Activated T-helper 2 cell treated with anti-CD3 and anti-CD28 coated beads, Interferon-gamma antibody, Interleukin-2, Interleukin-4, amounts not matched to agents 10 μg/mL and 5 μg/mL and 100 μg/mL, durations not matched to agents 14 hours and 24 hours and 36 hours (primary cell): ENCODE measurements around the gene ZNF593OS. TPM values are rescaled to one million over a fixed set of nuclear protein-coding genes. Genes with fewer than 3 reads are reported as not detected.

Source experiments
- DNase-seq: peaks from one replicate; pipeline ENCODE4 v3.0.0; 2021; ENCODE audit warnings: low spot score
- H3K27ac Mint-ChIP-seq: one replicate; pipeline ENCODE4 v1.8.0; 2021; ENCODE audit warnings: mixed read lengths
- H3K27me3 Mint-ChIP-seq: one replicate; pipeline ENCODE4 v1.8.0; 2021; ENCODE audit warnings: low read depth, mixed read lengths
- H3K36me3 Mint-ChIP-seq: one replicate; pipeline ENCODE4 v1.8.0; 2021; ENCODE audit warnings: low read depth, mixed read lengths
- H3K4me1 Mint-ChIP-seq: one replicate; pipeline ENCODE4 v1.8.0; 2021; ENCODE audit warnings: low read depth, mixed read lengths
- H3K4me3 Mint-ChIP-seq: one replicate; pipeline ENCODE4 v1.8.0; 2021; ENCODE audit warnings: low read depth, mild to moderate bottlenecking, moderate library complexity, mixed read lengths
- H3K9me3 Mint-ChIP-seq: one replicate; pipeline ENCODE4 v1.8.0; 2021; ENCODE audit warnings: mixed read lengths
- intact Hi-C: fragments of 100-400 bp; cut with micrococcal nuclease; formaldehyde crosslinking; loops from one replicate; pipeline ENCODE4 v1.15.1; 2023
- total RNA-seq: library from RNA; stranded (reverse); gene quantifications from 2 replicates; pipeline ENCODE4 v1.2.3, GENCODE V29; 2022

Gene ZNF593OS
- total RNA-seq, 1 donor from 2014 or later = not detected

- peaks cover 50% of the 10 kb centered on the region for H3K27me3 Mint-ChIP-seq
- DNase-seq = peak; percentile 41
- intact Hi-C loops = loop anchor here (10.0 kb wide), 1 partner anchor 233 kb away; no protein-coding TSS in a partner anchor
- no peaks in the 10 kb centered on the region for H3K9me3 Mint-ChIP-seq
- H3K4me3 Mint-ChIP-seq = peak overlapping the region; percentile 55
- H3K27ac Mint-ChIP-seq = no peak overlapping the region
- H3K36me3 Mint-ChIP-seq = no peaks in the 10 kb centered on the region
- peaks cover 14% of the 10 kb centered on the region for H3K4me1 Mint-ChIP-seq
Measured at GRCh38 chr1:26161415-26162219, 10.0 kb downstream of the ZNF593OS start.

DNA sequence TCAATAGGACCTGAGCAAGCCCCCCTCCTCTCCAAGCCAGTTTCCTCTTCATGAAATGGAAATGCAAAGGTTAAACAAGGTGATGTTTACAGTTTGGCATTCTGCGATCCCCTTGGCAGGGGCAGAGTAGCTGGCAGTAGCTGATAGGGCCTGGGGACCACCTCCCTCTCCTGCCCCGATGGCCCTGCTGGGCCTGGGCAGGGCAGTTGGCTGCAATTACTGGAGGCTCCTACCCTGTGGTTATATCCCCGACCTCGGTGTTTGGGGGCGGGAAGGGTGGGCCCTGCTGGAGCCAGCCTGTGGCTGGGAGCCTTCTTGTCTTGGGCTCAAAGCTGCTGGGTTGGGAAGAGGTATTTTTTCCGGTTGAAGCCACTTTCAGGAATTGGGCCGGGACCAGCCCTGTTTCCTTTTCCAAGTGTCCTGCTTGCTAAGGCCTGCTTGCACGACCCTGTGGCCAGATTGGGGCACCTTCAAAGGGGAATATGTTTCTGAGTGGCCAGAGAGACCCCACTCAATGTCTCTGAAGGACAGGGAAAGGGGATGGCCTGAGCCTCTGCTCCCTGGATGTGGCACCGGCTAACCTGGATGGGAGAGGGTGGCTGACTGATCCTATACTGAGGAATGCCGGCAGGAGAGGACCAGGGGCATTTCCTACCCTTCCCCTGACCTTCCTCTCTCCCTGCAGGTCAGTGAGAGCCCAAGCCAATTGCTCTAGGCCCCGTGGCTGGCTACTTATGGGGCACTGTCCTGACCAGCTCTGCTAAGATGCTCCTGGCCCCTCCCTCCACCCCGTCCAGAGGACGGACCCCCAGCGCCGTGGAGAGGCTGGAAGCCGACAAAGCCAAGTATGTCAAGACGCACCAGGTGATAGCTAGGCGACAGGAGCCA, 10.9 kb downstream of the ZNF593OS start:
- intact Hi-C loops = loop anchor here (10.0 kb wide), 1 partner anchor 234 kb away; no protein-coding TSS in a partner anchor
- Mint-ChIP-seq H3K36me3 (no peaks in the 10 kb centered on the region), H3K9me3 (no peaks in the 10 kb centered on the region), H3K4me1 (peaks cover 13% of the 10 kb centered on the region), H3K4me3 (no peak overlapping the region), H3K27ac (no peak overlapping the region), H3K27me3 (peaks cover 53% of the 10 kb centered on the region)
- DNase-seq = no peak

DNA sequence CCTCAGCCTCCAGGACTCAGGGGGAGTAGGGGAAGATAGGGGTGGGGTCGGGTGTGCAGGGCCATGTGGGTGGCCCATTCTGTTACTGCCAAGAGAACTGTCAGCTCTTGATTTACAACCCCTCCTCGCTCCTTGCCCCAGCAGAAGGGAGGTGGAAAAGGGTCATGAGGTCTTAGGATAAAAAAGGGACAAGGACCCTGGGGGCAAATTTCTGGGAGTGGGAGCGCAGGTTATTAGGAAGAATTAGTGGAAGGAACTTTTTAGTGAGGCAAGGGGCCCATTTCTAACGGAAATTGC, 11.9 kb downstream of the ZNF593OS start:
- no peak overlapping the region for H3K4me3 Mint-ChIP-seq
- H3K9me3 Mint-ChIP-seq = no peaks in the 10 kb centered on the region
- intact Hi-C loops = loop anchor here (10.0 kb wide), 1 partner anchor 235 kb away; no protein-coding TSS in a partner anchor
- DNase-seq = no peak
- peaks cover 54% of the 10 kb centered on the region for H3K27me3 Mint-ChIP-seq
- peaks cover 6% of the 10 kb centered on the region for H3K4me1 Mint-ChIP-seq
- H3K27ac Mint-ChIP-seq = no peak overlapping the region
- no peaks in the 10 kb centered on the region for H3K36me3 Mint-ChIP-seq

- DNase-seq = no peak
- Mint-ChIP-seq H3K27ac (no peak within 1 kb of the TSS), H3K9me3 (no peaks in the 10 kb centered on the region), H3K27me3 (peaks cover 56% of the 10 kb centered on the region), H3K4me3 (no peak within 1 kb of the TSS), H3K36me3 (no peaks in the 10 kb centered on the region), H3K4me1 (peaks cover 6% of the 10 kb centered on the region)
- intact Hi-C loops = no loop called here
Measured at GRCh38 chr1:26158908-26159742, 12.5 kb downstream of the ZNF593OS start, which contains the start of gene FAM110D. FAM110D (plus strand) TSS chr1:26159079; CDS start chr1:26161292, 2,213 bp downstream.

DNA sequence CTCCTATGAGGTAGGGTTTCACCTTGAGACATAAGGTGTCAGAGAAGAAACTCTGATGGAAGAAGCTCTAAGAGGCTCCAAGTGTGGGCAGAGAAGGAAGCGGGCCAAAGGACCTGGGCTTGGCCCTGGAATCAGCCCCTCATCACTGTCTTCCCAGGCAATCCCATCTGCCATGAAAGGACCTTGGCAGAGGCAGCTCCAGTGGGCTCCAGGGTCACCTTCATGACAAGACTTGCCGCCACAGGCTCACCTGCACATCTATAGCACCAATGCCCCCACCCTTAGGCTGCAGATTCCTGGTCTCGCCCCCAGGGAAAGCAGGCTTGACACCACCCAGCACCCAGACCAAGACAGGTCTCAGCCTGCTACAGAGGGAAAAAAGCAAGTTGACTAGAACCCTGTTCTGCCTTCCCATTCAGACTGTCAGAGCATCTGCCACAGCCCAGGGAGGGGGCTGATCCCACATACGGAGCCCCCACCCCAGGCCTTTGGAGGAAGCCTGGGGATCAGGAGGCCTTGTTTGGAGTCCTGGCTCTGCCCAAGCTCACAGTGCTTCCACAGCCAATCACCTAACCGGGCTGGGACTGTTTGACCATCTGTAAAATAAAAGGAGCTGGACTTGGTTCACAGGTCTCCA, 13.2 kb downstream of the ZNF593OS start:
- H3K27me3 Mint-ChIP-seq = peaks cover 58% of the 10 kb centered on the region
- no peak overlapping the region for H3K27ac Mint-ChIP-seq
- H3K9me3 Mint-ChIP-seq = no peaks in the 10 kb centered on the region
- no peak for DNase-seq
- intact Hi-C loops = no loop called here
- no peaks in the 10 kb centered on the region for H3K36me3 Mint-ChIP-seq
- peaks cover 6% of the 10 kb centered on the region for H3K4me1 Mint-ChIP-seq
- no peak overlapping the region for H3K4me3 Mint-ChIP-seq

- no peak for DNase-seq
- Mint-ChIP-seq H3K36me3 (no peaks in the 10 kb centered on the region), H3K9me3 (no peaks in the 10 kb centered on the region), H3K27me3 (peaks cover 59% of the 10 kb centered on the region), H3K4me1 (peaks cover 2% of the 10 kb centered on the region), H3K27ac (no peak overlapping the region), H3K4me3 (no peak overlapping the region)
- intact Hi-C loops = no loop called here
Measured at GRCh38 chr1:26156285-26157038, 15.2 kb downstream of the ZNF593OS start.

- intact Hi-C loops = no loop called here
- H3K4me3 Mint-ChIP-seq = no peak overlapping the region
- peaks cover 2% of the 10 kb centered on the region for H3K4me1 Mint-ChIP-seq
- H3K27me3 Mint-ChIP-seq = peaks cover 57% of the 10 kb centered on the region
- H3K9me3 Mint-ChIP-seq = no peaks in the 10 kb centered on the region
- no peak overlapping the region for H3K27ac Mint-ChIP-seq
- H3K36me3 Mint-ChIP-seq = no peaks in the 10 kb centered on the region
- DNase-seq = no peak
Measured at GRCh38 chr1:26155370-26156284, 16.0 kb downstream of the ZNF593OS start.

DNA sequence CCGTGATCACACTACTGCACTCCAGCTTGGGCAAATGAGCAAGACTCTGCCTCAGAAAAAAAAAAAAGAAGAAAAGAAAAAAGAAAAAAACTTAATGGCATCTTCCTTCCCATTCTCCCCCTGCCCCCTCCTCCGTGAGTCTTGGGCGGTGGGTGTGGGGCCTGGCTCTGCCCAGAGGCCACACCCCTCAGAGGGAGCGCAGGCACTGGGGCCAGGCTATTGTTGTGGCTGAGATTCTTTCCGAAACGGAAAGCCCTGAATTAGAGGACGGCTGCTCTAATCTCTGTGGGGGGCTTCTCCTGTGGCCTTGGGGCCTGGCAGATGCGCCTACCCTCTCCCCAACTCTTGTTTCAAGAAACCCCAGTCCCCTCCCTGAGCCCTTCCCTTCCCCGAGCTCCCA, 16.9 kb downstream of the ZNF593OS start:
- Mint-ChIP-seq H3K27ac (no peak overlapping the region), H3K4me3 (no peak overlapping the region), H3K4me1 (peaks cover 2% of the 10 kb centered on the region), H3K36me3 (no peaks in the 10 kb centered on the region), H3K27me3 (peaks cover 60% of the 10 kb centered on the region), H3K9me3 (no peaks in the 10 kb centered on the region)
- no peak for DNase-seq
- intact Hi-C loops = no loop called here

GRCh38 chr1:26153966-26154532, 17.6 kb downstream of the ZNF593OS start:
- no peak overlapping the region for H3K4me3 Mint-ChIP-seq
- peaks cover 56% of the 10 kb centered on the region for H3K27me3 Mint-ChIP-seq
- no peak overlapping the region for H3K27ac Mint-ChIP-seq
- intact Hi-C loops = no loop called here
- no peaks in the 10 kb centered on the region for H3K9me3 Mint-ChIP-seq
- no peaks in the 10 kb centered on the region for H3K36me3 Mint-ChIP-seq
- peaks cover 2% of the 10 kb centered on the region for H3K4me1 Mint-ChIP-seq
- DNase-seq = no peak

GRCh38 chr1:26148887-26149286, 22.7 kb downstream of the ZNF593OS start:
- DNase-seq = no peak
- no peaks in the 10 kb centered on the region for H3K9me3 Mint-ChIP-seq
- no peak overlapping the region for H3K4me3 Mint-ChIP-seq
- no peaks in the 10 kb centered on the region for H3K36me3 Mint-ChIP-seq
- H3K4me1 Mint-ChIP-seq = peaks cover 4% of the 10 kb centered on the region
- no peak overlapping the region for H3K27ac Mint-ChIP-seq
- intact Hi-C loops = no loop called here
- H3K27me3 Mint-ChIP-seq = peaks cover 36% of the 10 kb centered on the region

DNA sequence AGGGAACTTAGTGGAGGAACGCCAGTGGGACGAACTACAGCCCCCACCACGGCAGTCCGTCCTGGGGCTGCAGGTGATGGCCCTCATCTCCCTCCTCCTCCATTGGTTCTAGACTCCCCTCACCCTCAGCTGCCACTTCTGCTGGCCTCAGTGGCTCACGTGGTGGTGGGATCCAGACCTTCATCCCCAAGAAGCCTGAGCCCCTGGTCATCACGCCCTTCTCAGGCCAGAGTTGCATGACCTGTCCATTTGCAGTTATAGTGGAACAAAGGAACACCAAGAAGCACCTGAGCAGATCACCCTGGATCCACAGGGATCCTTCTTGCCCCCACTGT, 25.7 kb downstream of the ZNF593OS start:
- H3K36me3 Mint-ChIP-seq = no peaks in the 10 kb centered on the region
- intact Hi-C loops = loop anchor here (1.0 to 2.0 kb wide), 2 partner anchors 41 to 111 kb away; no protein-coding TSS in a partner anchor
- H3K4me1 Mint-ChIP-seq = peaks cover 4% of the 10 kb centered on the region
- no peak overlapping the region for H3K27ac Mint-ChIP-seq
- no peaks in the 10 kb centered on the region for H3K9me3 Mint-ChIP-seq
- H3K27me3 Mint-ChIP-seq = peaks cover 27% of the 10 kb centered on the region
- no peak overlapping the region for H3K4me3 Mint-ChIP-seq
- no peak for DNase-seq
